NB4 (cell line): ENCODE data around the gene CNOT6.

ENCODE experiments used
- CTCF ChIP-seq: IDR thresholded peaks from one replicate; pipeline ENCODE4 v1.5.1; 2012; ENCODE audit warnings: low read depth, low read length
- POLR2A ChIP-seq: IDR thresholded peaks from 2 replicates; pipeline ENCODE4 v1.6.1; 2011; ENCODE audit warnings: mild to moderate bottlenecking; ENCODE audit not compliant: insufficient read length; ENCODE audit errors: extremely low read depth

- TF ChIP-seq CTCF (no peak), POLR2A (no peak)
These were observed 74.7 kb downstream of the CNOT6 start for GRCh38 chr5:180568914-180569313.
